ENCODE measurements around the gene CENPA. TPM values are rescaled to one million over a fixed set of nuclear protein-coding genes. Genes with fewer than 3 reads are reported as not detected.

Gene CENPA
- total RNA-seq, 1 donor from 2014 or later, result 55.0 TPM

DNA sequence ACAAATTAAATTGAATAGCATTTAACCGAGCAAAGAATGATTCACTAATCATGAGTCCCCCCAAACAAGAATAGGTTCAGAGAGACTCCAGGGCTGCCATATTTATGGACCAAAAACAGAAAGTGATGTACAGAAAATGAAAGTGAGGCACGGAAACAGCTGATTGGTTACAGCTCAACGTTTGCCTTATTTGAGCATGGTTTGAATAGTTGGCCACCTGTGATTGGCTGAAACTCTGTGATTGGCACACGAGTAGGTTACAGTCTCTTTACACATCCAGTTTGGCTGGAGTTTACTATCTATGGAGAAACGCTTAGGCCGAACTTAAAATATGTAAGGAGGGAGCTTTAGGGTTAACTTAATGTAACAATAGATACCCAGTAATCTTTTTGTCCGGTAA, 35.1 kb downstream of the CENPA start:
- no peak for DNase-seq (ENCODE audit: low spot score)
- Histone ChIP-seq H3F3A (ENCODE audit: low read depth) (no peaks in the 10 kb centered on the region), H3K27ac (no peak overlapping the region), H4K20me1 (ENCODE audit: low read depth) (no peaks in the 10 kb centered on the region), H2AFZ (replicated peaks) (no peak overlapping the region), H3K4me2 (no peak overlapping the region), H3K4me1 (no peaks in the 10 kb centered on the region), H3K27me3 (no peaks in the 10 kb centered on the region), H3K36me3 (no peaks in the 10 kb centered on the region), H3K9me3 (ENCODE audit: low read depth) (no peaks in the 10 kb centered on the region), H3K79me2 (ENCODE audit: low read depth) (no peaks in the 10 kb centered on the region), H3K9ac (no peak overlapping the region), H3K4me3 (no peak overlapping the region)
- TF ChIP-seq EZH2phosphoT487 (IDR thresholded peaks at IDR 0.05) (no peak), EZH2 (IDR thresholded peaks at IDR 0.05) (no peak)
- TF ChIP-seq, protein P1, sequence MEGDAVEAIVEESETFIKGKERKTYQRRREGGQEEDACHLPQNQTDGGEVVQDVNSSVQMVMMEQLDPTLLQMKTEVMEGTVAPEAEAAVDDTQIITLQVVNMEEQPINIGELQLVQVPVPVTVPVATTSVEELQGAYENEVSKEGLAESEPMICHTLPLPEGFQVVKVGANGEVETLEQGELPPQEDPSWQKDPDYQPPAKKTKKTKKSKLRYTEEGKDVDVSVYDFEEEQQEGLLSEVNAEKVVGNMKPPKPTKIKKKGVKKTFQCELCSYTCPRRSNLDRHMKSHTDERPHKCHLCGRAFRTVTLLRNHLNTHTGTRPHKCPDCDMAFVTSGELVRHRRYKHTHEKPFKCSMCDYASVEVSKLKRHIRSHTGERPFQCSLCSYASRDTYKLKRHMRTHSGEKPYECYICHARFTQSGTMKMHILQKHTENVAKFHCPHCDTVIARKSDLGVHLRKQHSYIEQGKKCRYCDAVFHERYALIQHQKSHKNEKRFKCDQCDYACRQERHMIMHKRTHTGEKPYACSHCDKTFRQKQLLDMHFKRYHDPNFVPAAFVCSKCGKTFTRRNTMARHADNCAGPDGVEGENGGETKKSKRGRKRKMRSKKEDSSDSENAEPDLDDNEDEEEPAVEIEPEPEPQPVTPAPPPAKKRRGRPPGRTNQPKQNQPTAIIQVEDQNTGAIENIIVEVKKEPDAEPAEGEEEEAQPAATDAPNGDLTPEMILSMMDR (IDR thresholded peaks at IDR 0.05), result no peak
- no peaks in the 10 kb centered on the region for H3K36me3 Mint-ChIP-seq
- no peak overlapping the region for H3K4me3 Mint-ChIP-seq
- H3K9me3 Mint-ChIP-seq, result no peaks in the 10 kb centered on the region
- H3K4me1 Mint-ChIP-seq, result peaks cover 20% of the 10 kb centered on the region
- no peak overlapping the region for H3K27ac Mint-ChIP-seq
- H3K27me3 Mint-ChIP-seq (ENCODE audit: insufficient read depth, low read depth), result peaks cover 4% of the 10 kb centered on the region

DNA sequence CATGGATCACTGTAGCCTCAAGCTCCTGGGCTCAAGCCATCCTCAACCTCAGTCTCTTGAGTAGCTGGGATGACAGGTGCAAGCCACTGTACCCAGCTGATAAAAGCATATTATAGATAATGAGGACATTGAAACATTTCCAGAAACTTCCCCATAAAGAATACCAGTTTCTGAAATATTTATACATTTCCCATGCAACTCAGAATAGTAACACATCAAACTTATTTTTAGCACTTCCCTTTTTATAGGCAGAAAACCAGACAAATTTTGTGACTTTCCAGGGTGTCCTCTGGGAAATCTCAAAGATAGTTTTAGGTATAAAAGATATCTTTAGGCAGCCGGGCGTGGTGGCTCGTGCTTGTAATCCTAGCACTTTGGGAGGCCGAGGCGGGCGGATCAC, 37.0 kb downstream of the CENPA start:
- Histone ChIP-seq H3K4me1 (no peaks in the 10 kb centered on the region), H3K9ac (no peak overlapping the region), H3K79me2 (ENCODE audit: low read depth) (no peaks in the 10 kb centered on the region), H3F3A (ENCODE audit: low read depth) (no peaks in the 10 kb centered on the region), H3K4me3 (no peak overlapping the region), H4K20me1 (ENCODE audit: low read depth) (no peaks in the 10 kb centered on the region), H2AFZ (replicated peaks) (no peak overlapping the region), H3K4me2 (no peak overlapping the region), H3K36me3 (no peaks in the 10 kb centered on the region), H3K9me3 (ENCODE audit: low read depth) (no peaks in the 10 kb centered on the region), H3K27ac (no peak overlapping the region), H3K27me3 (no peaks in the 10 kb centered on the region)
- Mint-ChIP-seq H3K27ac (no peak overlapping the region), H3K4me1 (peaks cover 10% of the 10 kb centered on the region), H3K9me3 (no peaks in the 10 kb centered on the region), H3K27me3 (ENCODE audit: insufficient read depth, low read depth) (peaks cover 2% of the 10 kb centered on the region), H3K36me3 (no peaks in the 10 kb centered on the region), H3K4me3 (no peak overlapping the region)
- no peak for DNase-seq (ENCODE audit: low spot score)
- TF ChIP-seq, protein P1 (IDR thresholded peaks at IDR 0.05), result no peak
- TF ChIP-seq EZH2phosphoT487 (IDR thresholded peaks at IDR 0.05), result no peak
- no peak for TF ChIP-seq EZH2 (IDR thresholded peaks at IDR 0.05)

DNA sequence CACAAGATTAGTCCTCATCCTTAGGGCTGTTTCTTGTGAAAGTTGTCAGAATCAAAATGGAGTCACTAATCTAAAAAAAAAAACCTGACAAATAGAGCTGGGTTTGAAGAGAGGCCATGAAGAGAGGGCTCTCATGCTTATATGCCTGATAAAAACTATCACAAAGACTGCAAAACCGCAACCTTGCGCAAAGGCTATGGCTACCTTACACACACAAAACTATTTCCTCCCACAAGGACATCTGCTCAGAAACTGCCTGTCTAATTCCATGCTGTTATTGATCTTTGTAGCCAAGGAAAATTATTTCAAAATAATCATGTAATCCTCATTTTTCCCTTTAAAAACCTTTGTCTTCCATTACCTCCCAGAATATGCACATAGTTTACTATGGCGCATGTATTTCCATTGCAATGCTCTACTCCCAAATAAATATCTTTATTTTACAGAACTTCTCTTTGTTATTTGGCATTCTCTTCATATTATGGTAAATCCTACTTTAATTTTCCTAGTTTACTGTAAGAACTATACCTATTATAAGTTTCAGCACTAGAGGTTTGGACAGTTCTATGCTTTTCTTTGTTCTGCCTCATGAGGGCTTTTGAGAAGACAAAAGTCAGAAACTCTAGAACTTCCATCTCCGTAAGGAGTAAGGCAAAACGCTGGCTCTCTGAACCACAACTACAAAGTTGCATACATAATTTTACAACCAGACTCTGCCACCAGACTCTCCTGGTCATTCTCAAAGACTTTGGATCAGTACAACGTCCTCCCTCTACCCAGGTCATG, 52.5 kb downstream of the CENPA start:
- DNase-seq (ENCODE audit: low spot score), result peak; percentile 59
- no peaks in the 10 kb centered on the region for H3K4me1 ChIP-seq
- no peak overlapping the region for H3K27ac Mint-ChIP-seq
- H3K9ac ChIP-seq, result no peak overlapping the region
- no peaks in the 10 kb centered on the region for H3K36me3 Mint-ChIP-seq
- no peaks in the 10 kb centered on the region for H3K9me3 Mint-ChIP-seq
- H3K36me3 ChIP-seq, result no peaks in the 10 kb centered on the region
- H2AFZ ChIP-seq (replicated peaks), result no peak overlapping the region
- H3K4me3 Mint-ChIP-seq, result no peak overlapping the region
- H3F3A ChIP-seq (ENCODE audit: low read depth), result no peaks in the 10 kb centered on the region
- no peak for TF ChIP-seq EZH2 (IDR thresholded peaks at IDR 0.05)
- TF ChIP-seq, protein P1 (IDR thresholded peaks at IDR 0.05), result no peak
- no peak for TF ChIP-seq EZH2phosphoT487 (IDR thresholded peaks at IDR 0.05)
- H3K9me3 ChIP-seq (ENCODE audit: low read depth), result no peaks in the 10 kb centered on the region
- H3K27me3 ChIP-seq, result peaks cover 55% of the 10 kb centered on the region
- peaks cover 3% of the 10 kb centered on the region for H3K4me1 Mint-ChIP-seq
- peaks cover 8% of the 10 kb centered on the region for H4K20me1 ChIP-seq (ENCODE audit: low read depth)
- H3K4me3 ChIP-seq, result no peak overlapping the region
- no peak overlapping the region for H3K4me2 ChIP-seq
- no peaks in the 10 kb centered on the region for H3K79me2 ChIP-seq (ENCODE audit: low read depth)
- H3K27me3 Mint-ChIP-seq (ENCODE audit: insufficient read depth, low read depth), result peaks cover 8% of the 10 kb centered on the region
- no peak overlapping the region for H3K27ac ChIP-seq

Data from neural progenitor cell (in vitro differentiated cells).